Measurements from ENCODE around the gene INPP4A. TPM values are rescaled to one million over a fixed set of nuclear protein-coding genes. Genes with fewer than 3 reads are reported as not detected.

Gene INPP4A
- total RNA-seq, 1 donor from 2014 or later: 40.7 TPM

DNA sequence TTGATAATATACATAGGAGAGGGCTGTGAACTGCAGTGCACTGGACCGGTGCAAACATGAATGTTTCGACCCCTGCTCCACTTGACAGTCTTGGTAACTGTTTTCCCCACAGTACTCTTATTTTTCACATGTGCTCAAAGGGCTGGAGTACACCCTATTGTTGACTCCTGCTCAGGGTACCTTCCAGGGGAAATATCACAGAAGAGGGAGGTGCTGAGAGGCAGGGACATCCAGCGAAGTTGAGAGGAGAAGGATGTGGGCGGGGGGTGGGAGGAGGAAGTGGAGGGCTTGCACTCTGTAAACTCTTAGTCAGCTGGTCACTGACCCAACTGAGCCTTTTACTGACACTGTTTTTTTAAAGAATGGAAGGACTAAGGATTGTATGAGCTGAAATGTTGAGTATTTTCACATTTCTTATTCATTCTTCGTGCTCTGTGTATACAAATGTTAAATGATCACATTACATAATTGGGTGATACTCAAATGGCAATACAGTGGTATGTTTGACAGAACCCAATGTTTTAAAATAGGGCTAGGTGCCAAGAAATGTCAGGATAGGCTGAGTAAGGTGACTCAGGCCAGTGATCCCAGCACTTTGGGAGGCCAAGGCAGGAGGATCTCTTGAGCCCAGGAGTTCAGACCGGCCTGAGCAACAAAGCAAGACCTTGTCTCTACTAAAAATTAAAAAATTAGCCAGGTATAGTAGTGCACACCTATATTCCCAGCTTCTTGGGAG is 10.0 kb downstream of the INPP4A start:
- Mint-ChIP-seq H3K27ac (no peak overlapping the region), H3K4me3 (no peak overlapping the region)

DNA sequence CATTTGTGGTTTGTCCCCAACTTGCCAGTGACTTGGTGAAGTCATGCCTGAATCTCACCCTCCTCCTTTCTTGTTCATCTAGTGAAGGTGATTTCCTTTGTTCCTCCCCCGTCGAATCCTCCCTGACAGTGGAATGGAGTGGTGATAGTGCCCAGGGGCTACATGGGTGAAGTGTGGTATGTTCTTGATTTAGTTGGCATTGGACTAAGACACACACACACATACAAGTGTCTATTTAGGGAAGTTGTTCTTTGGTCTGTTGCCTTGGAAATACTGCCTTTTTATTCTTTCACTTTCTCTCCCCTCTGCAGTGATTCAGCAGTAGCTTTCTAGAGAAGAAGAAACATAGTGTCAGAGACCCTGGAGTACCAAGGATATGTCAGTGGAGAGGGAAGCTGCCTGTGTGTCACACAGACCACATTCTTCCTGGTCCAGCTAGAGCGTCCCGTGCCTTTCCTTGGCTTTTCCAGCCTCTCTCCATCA is 10.9 kb downstream of the INPP4A start:
- no peak overlapping the region for H3K4me3 Mint-ChIP-seq
- H3K9me3 Mint-ChIP-seq: no peaks in the 10 kb centered on the region

More for the DNA sequence above, 10.0 kb downstream of the INPP4A start:
- no peak for DNase-seq (ENCODE audit: low spot score in 2 of 2, unreplicated experiment in 2 of 2)
- Mint-ChIP-seq H3K4me1 (peaks cover 9% of the 10 kb centered on the region), H3K27me3 (ENCODE audit: low read depth) (no peaks in the 10 kb centered on the region), H3K36me3 (no peaks in the 10 kb centered on the region), H3K9me3 (no peaks in the 10 kb centered on the region)
- TF ChIP-seq, protein P1, sequence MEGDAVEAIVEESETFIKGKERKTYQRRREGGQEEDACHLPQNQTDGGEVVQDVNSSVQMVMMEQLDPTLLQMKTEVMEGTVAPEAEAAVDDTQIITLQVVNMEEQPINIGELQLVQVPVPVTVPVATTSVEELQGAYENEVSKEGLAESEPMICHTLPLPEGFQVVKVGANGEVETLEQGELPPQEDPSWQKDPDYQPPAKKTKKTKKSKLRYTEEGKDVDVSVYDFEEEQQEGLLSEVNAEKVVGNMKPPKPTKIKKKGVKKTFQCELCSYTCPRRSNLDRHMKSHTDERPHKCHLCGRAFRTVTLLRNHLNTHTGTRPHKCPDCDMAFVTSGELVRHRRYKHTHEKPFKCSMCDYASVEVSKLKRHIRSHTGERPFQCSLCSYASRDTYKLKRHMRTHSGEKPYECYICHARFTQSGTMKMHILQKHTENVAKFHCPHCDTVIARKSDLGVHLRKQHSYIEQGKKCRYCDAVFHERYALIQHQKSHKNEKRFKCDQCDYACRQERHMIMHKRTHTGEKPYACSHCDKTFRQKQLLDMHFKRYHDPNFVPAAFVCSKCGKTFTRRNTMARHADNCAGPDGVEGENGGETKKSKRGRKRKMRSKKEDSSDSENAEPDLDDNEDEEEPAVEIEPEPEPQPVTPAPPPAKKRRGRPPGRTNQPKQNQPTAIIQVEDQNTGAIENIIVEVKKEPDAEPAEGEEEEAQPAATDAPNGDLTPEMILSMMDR (IDR thresholded peaks at IDR 0.05; ENCODE audit: unreplicated experiment): no peak

DNA sequence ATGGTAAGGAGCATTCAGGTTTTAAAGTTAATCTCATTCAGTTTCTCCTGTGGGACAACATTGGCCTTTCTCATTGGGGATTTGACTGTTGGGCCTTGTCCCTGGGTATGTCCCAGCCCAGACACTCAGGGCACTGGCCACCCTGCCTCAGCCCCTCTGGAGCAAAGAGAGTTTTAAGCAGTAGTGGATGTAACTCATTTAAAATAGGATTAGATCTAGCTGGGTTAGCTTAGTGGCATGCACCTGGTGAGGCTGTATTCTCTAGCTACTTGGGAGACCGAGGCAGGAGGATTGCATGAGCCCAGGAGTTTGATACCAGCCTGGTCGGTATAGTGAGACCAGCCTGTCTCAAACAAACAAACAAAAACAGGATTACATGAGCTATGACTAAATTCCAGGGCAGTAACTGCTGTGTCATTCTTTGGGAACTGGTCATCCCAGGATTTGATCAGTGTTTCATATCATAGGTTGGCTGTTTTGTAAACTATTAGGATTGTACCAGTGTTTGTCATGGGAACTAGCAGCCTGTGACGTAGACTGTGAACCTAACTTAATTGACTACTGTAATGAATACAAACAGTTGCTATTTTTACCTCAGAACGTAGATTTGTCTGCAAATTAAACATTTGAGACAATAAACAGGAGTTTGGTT is 12.5 kb downstream of the INPP4A start:
- H3K36me3 Mint-ChIP-seq: no peaks in the 10 kb centered on the region
- no peaks in the 10 kb centered on the region for H3K27me3 Mint-ChIP-seq (ENCODE audit: low read depth)
- peaks cover 9% of the 10 kb centered on the region for H3K4me1 Mint-ChIP-seq
- TF ChIP-seq, protein P1 (IDR thresholded peaks at IDR 0.05; ENCODE audit: unreplicated experiment): no peak
- H3K27ac Mint-ChIP-seq: no peak overlapping the region
- no peak overlapping the region for H3K4me3 Mint-ChIP-seq
- H3K9me3 Mint-ChIP-seq: no peaks in the 10 kb centered on the region
- no peak for DNase-seq (ENCODE audit: low spot score in 2 of 2, unreplicated experiment in 2 of 2)

More for the DNA sequence above, 10.9 kb downstream of the INPP4A start:
- Mint-ChIP-seq H3K27ac (no peak overlapping the region), H3K4me1 (peaks cover 9% of the 10 kb centered on the region), H3K27me3 (ENCODE audit: low read depth) (no peaks in the 10 kb centered on the region), H3K36me3 (no peaks in the 10 kb centered on the region)
- TF ChIP-seq, protein P1 (IDR thresholded peaks at IDR 0.05; ENCODE audit: unreplicated experiment): no peak
- no peak for DNase-seq (ENCODE audit: low spot score in 2 of 2, unreplicated experiment in 2 of 2)

DNA sequence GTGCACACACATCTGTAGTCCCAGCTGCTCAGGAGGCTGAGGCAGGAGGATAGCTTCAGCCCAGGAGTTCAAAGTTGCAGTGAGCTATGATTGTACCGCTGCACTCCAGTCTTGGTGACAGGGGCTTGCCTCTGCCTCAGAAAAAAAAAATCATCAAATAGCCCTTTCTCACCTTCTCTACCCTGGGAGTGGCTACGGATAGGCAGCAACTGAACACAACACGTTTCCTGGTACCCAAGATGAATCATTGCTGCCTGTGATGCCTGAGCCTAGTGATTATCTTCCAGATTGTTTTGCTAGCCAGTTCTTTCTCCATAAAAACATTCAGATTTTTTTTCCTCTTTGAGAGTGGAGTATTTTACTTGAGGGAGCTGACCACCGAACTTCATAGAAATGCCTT is 13.5 kb downstream of the INPP4A start:
- no peak overlapping the region for H3K27ac Mint-ChIP-seq
- no peak overlapping the region for H3K4me3 Mint-ChIP-seq
- TF ChIP-seq, protein P1 (IDR thresholded peaks at IDR 0.05; ENCODE audit: unreplicated experiment): no peak
- H3K9me3 Mint-ChIP-seq: no peaks in the 10 kb centered on the region
- no peak for DNase-seq (ENCODE audit: low spot score in 2 of 2, unreplicated experiment in 2 of 2)
- no peaks in the 10 kb centered on the region for H3K36me3 Mint-ChIP-seq
- H3K4me1 Mint-ChIP-seq: peaks cover 9% of the 10 kb centered on the region
- H3K27me3 Mint-ChIP-seq (ENCODE audit: low read depth): no peaks in the 10 kb centered on the region

DNA sequence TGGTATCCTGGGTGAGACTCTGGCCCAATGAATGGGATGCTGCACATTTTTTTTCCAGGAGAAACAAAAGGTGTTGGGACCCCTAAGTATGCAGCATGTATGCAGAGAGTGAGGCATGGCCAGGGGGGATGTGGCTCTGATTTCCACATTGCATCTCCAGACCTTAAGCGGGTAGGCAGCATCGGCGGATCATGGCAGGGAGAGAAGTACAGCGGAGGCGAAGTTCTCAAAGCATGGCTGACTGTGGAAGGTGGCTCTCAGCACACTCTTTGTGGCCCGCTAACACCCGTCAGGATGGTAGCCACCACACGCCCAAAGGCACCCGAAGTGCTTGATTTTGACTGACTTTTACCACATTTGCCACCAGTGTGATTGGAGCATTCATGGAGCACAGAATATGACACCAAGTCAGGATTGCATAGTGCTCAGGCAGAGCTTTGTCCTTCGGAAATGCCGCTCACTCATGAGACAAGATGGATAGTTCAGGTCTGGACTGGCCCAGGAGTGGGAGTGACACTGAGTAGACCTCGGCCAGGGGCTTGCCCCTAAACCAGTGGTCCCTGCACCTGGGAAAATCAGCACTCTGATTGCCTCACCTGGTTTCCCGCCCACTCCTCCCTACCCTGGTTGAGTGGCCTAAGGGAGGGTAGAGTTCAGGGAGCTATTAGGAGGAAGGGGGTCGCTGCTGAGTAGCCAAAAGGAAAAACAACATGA is 14.2 kb downstream of the INPP4A start:
- no peaks in the 10 kb centered on the region for H3K9me3 Mint-ChIP-seq
- no peaks in the 10 kb centered on the region for H3K36me3 Mint-ChIP-seq
- DNase-seq (ENCODE audit: low spot score in 2 of 2, unreplicated experiment in 2 of 2): no peak
- H3K4me1 Mint-ChIP-seq: peaks cover 9% of the 10 kb centered on the region
- H3K27ac Mint-ChIP-seq: no peak overlapping the region
- no peak overlapping the region for H3K4me3 Mint-ChIP-seq
- TF ChIP-seq, protein P1 (IDR thresholded peaks at IDR 0.05; ENCODE audit: unreplicated experiment): no peak
- no peaks in the 10 kb centered on the region for H3K27me3 Mint-ChIP-seq (ENCODE audit: low read depth)
